NCI-H446 treated with DMSO at 0.1 percent for 48 hours (cell line): ENCODE data around the gene CTNND2.
"Not testable (repeated sequence)": the region's sequence is repeated elsewhere in the genome, so short reads cannot be mapped to it uniquely, and the experiment has no call there.

Source experiments
- DNase-seq: peaks from one replicate; lab custom pipeline; 2025; lab: John Stamatoyannopoulos, UW

CTNND2 gene

DNA sequence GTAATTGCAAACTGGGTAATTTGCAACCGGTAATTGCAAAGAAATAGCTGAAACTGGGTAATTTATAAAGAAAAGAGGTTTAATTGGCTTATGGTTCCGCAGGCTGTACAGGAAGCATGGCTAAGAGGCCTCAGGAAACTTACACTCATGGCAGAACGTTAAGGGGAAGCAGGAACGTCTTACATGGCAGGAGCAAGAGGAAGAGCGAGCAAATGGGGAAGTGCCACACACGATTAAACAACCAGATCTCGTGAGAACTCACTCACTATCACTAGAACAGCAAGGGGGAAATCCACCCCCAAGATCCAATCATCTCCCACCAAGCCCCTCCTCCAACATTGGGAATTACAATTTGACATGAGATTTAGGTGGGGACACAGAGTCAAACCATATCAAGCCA, 590.6 kb downstream of the CTNND2 start:
- not testable (repeated sequence) for DNase-seq

DNA sequence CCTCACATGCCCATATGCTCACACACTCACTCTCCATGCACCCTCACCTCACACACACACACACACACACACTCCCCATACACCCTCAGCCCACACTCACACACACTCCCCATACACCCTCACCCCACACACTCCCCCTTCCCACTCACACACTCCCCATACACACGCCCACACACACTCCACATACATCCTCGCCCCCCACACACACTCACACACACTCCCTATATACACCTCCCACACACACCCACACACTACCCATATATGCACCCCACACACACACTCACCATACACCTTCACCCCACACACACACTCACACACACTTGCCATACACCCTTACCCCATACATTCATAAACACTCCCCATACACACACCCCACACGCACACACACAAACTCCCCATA, 592.5 kb downstream of the CTNND2 start:
- DNase-seq, result no peak

DNA sequence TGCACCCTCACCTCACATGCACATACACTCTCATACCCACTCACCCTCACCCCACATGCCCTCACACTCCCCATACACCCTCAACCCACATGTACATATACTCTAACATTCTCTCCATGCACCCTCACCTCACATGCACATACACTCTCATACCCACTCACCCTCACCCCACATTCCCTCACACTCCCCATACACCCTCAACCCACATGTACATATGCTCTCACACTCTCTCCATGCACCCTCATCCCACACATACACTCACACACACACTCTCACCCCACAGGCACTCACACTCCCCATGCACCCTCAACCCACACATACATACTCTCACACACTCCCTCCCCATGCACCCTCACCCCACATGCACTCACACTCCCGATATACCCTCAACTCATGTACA, 593.0 kb downstream of the CTNND2 start:
- DNase-seq, result no peak

DNA sequence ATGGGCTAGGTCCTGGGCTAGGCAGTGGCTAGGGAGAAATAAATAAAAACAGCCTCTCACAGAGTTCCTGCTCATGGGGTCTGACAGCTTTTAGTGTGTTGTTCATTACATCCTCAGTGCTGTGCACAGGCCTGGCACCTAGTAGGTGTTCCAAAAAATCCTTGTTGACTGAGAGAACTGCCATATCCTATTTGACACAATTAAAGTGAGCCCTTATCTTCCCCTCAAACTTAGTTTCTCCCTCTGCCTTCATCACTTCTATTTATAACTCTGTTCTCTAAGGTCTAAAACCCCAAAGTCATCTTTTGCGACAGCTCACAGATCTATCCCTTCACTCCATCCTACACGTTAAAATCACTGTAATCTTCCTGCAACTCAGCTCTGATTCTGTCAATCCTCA, 594.1 kb downstream of the CTNND2 start:
- DNase-seq, result no peak

DNA sequence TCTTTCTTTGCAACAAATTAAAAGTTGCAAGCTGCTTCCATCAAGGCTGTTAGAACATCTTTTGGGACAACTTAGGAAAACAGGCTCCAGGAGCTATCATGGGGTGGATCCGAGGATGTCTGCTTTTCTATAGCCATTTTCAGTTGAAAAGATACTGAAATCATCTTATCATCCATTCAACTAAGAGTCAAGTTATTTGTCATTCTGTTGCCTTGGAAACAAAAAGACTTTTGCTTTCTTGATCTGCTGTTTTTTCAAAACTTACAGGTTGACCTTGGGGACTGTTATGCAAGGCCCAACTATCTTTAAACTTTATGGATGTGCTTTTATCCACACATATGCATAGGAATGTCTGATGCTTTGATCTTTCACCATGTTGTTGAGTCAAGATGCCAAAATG, 597.9 kb downstream of the CTNND2 start:
- DNase-seq, result no peak

DNA sequence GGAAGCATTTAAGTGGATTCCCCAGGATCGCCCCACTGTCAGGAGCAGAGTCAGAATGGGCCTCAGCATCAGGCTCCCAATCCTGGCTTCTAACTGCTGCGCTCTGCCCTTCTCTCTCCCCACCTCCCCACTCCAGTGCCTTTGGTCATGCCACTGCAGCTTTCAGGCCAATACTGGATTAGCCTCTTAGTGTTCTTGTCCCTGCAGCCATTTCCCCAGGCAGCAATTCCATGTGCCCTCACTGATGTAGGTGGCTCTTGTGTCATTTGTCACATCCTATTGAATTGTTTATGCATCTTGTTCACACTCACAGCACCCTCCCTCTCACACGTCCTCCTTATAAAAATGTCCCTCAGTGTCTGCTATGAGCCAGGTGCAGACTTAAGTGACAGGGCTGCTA, 599.0 kb downstream of the CTNND2 start:
- DNase-seq, result no peak

DNA sequence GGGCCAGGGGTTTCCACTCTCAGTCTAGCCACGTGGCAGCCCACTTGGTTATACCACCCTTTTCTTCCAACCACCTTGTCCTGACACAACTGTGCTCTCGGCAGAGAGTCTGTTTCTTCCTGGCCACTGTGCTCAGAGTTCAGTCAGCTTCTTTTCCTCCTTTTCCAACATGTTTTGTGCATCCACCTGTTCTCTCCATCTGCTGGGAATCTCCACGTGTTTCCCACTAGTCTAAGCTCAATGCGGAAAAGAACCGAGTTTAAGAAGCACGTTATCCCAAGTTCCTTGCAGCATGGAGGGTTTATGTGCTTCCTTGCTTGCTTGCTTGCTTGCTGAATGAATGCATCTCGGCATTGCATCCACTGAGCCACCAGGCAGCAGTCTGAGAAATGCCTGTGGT, 599.6 kb downstream of the CTNND2 start:
- DNase-seq, result no peak

DNA sequence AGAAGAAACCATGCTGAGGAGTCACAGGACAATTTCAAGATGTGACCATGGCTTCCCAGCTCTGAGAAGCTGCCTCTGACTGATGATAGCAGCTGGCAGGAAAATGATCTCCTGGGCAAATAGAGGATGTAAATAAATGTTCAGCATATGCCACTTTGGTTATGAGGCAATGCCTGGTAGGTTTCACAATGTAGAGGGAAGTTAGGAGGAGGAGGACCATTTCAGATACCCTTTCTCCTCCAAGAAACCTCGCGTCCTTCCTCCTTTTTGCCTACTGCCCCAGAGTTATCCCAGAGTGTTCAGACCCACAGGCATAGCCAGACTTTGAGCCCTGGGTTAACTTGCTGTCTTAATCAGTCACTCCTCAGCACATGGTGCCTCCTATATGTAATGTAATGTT, 601.6 kb downstream of the CTNND2 start:
- DNase-seq, result no peak

DNA sequence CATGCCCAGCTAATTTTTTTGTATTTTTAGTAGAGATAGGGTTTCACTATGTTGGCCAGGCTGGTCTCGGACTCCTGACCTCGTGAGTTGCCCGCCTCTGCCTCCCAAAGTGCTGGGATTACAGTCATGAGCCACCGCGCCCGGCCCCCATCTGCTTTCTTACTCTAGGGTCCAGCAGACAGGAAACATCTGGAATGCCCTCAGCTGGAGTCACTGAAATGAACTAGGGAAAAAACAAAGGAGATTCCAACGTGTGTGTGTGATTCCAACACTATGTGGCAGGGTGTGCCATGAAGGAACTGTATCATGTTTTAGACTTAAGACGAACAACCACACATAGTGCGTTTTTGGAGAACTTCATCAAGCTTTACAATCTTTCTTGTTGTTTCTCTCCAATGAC, 603.1 kb downstream of the CTNND2 start:
- no peak for DNase-seq

DNA sequence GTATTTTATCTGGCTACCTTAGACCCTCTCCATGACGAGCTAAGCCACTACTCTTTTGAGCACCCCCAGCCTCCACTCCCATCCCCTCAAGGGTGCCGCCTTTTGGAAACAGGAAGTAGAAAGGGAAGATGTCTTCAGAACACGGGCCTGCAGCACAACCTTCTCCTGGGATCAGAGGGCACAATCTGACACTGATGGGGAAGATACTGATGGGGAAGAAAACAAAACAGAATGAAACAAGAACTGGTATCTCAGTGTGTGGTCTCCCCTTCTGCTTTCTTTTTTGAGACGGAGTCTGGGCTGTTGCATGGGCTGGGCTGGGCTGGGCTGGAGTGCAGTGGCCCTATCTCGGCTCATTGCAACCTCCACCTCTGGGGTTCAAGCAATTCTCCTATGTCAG, 603.5 kb downstream of the CTNND2 start:
- DNase-seq, result no peak

DNA sequence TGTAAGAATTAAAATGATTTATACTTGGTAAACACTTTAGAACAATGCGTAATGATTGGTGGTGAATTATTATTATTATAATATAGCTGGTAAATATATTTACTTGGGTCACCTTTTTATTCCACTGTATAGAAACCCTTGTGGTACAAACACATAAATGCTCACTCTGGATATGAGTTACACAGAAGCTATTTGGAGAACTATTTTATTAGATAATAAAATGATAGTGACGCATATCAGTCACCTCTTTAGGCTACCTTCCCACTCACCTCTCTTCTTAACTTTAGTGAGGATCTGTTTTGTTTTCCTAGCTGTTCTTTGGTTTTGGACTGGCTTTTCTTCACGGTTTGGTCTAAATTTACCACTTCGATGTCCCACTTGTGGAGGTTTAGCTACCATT, 605.4 kb downstream of the CTNND2 start:
- no peak for DNase-seq

DNA sequence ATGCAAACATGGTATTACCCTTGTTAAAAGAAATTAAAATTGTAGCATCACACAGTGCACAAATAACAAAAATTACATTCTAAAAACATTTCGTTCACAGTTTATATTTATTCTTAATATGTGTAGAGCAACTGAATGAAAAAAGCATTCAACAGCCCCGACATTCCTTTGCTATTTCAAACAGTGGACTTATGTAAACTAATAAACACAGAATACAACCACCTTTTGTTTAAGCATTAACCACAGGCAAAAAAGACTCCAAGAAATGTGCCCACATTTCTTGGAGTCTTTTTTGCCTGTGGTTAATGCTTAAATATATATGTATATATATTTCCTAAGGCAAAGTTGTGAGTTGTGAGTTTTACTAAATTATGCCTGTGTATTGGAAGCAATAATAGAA, 610.7 kb downstream of the CTNND2 start:
- DNase-seq, result no peak

DNA sequence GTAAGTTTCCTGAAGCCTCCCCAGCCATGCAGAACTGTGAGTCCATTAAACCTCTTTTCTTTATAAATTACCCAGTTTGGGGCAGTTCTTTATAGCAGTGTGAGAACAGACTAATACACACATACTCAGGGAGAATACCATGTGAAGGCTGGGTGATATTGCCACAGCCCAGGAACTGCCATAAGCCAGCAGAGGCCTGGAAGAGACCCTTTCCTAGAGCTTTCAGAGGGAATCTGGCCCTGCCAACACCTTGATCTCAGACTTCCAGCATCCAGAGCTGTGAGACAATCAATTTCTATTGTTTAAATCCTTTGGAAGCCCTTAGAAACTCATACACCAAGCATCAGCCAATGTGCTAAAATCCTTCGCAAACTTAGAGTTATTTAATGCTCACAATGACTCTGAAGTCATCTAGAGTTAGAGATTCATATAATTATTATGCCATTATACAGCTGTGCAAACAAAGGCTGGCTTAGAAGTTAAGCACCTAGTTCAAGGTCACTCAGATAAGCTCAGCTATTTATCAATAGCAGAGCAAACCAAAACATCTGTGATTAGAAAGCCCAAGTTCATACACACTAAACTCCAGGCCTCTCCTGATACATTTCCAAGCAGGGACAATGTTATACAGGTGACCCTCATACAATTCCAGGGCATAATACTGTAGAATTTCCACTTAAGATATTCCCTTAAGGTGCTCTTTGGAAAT, 611.4 kb downstream of the CTNND2 start:
- DNase-seq, result no peak

DNA sequence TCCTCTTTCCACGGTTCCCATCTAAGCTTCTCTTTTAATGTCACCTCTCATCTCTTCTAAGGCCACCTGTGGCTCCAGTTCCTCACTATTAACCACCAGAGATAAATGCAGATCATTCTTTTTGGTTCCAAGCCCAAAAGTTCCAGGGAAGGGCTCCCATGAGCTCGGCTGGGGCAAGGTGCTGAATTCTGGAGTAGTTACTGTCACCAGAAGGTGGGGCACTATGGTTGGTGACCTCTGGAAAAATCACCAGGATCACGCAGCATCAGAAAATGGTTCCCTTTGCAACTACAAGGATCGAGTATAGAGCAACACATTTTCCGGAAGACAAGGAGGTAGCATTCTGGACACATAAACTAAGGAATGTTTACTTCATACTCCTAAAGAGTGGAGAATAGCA, 614.5 kb downstream of the CTNND2 start:
- DNase-seq, result no peak

DNA sequence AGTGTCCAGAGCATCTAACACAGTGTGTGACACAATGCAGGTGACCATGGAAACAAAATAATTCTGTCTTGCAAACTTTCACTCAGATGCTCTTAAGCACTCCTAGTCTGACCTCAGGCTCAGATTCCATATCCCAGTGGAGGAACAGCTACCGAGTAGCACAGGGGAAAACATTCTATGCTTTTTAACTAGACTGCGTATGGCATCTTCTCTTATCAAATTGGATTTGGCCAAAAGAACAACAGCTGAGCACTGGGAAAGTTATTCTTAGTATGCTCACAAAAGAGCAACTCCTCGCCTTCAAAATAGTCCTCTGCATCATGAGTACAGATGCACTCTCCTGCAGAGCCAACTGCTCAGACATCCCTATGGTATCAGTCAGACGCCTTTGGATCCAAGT, 615.0 kb downstream of the CTNND2 start:
- no peak for DNase-seq

DNA sequence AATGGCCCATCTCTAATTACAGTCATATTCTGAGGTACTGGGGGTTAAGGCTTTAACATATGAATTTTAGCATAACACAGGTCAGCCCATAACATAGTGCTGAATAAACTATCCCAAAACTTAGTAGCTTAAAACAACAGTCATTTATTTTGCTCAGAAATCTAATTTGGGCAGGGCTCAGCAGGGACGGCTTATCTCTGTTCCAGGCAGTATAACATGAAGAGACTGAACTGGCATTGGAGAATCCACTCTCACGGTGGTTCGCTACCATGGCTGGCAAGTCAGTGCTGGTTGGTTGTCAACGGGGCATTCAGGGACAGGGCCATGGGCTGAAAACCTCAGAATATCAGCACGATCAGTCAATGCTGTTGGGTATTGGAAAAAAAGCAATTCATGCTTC, 622.4 kb downstream of the CTNND2 start:
- no peak for DNase-seq

DNA sequence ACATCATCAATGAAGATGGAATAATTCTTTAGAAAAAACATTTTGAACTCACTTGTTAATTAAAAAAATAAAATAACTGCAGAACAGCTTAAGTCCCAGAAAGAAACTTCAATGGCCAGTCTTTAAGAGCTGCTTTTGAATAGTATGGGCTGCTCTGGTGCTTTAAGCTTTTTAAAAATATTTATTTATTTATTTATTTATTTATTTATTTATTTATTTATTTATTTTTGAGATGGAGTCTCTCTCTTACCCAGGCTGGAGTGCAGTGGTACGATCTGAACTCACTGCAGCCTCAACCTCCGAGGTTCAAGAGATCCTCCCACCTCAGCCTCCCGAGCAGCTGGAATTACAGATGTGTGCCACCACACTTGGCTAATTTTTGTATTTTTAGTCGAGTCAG, 626.9 kb downstream of the CTNND2 start:
- DNase-seq, result no peak

DNA sequence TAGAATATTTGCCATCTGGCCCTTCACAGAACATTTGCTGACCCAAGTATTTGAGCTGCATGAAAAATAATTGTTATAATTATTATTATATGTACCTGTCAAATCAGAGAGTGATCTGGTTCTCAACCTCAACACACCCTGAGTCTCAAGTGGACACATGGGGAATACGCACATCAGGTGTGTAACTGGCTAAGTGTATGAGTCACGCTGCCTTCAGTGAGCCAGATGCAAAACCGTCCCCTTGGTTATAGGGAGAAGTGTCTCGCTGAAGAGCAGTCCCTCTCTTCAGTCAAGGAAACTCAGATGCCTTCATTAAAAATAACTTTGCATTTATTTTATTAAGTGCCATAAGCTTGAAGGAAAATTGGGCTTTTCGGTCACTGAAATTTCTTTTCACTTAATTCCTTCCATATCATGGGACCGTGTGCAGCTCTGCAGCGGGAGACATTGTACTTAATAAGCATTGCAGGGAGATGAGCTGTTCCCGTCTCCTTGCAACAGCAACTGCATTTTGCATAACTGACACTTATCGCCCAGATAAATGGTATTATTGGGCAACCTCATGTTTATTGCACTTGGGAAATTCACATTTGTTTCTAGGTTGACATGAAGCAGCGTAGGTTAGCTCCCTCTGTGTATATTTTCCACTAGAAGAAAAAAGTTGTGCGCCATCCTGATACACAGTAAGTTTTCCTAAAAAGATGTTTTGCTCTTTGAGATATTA, 630.9 kb downstream of the CTNND2 start:
- DNase-seq, result no peak

DNA sequence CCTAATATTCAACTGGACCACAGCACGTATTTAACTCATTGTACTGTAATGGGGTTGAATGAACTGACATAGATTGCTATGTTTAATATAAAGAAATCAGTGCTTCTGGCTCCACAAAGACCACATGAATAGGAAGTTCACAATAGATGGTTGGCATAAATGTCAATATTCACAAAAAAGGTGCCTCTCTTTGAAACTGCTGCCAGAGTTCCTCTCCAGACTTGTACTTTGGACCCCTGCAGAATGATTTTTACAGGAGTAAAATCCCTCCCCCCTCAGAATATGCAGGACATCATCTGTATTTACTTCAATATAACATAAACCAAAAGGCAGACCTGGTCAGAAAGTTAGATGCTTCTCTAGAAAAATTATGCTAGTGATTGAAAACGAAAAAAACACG, 634.7 kb downstream of the CTNND2 start:
- DNase-seq, result no peak

DNA sequence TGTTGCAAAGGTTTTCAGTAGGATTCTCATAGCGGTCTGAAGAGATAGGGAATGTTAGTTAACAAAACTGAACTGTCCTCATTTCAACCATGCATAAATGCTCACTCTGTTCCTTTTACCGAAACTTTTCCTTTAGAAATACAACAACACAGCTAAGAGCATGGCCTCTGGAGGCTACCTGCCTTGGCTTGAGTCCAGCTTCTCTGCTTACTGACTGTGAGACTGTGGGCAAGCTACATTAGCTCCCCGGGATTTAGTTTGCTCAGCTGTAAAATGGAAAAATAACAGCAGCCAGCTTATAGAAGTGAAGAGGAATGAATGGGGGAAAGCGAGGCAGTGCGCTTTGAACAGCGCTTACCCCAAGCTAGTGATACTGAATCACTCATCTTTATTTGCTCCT, 635.4 kb downstream of the CTNND2 start:
- DNase-seq, result no peak

DNA sequence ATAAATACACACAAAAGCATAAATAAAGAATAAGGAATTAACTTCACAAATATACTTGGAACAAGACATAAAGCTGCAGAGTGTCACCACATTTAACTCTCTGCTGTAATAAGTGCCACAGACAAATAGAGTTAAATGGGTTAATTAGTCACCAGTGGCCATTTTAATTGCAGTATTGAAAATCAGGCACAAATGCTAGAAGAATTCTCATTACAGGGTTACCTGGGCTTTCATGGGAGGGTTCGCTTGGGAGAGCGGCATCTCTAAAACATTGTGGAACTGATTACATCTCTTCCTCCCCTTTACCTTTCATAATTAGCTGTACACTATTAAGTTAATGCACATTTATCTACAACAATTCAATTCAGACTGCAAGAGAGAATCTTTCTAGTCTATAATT, 637.9 kb downstream of the CTNND2 start:
- no peak for DNase-seq

DNA sequence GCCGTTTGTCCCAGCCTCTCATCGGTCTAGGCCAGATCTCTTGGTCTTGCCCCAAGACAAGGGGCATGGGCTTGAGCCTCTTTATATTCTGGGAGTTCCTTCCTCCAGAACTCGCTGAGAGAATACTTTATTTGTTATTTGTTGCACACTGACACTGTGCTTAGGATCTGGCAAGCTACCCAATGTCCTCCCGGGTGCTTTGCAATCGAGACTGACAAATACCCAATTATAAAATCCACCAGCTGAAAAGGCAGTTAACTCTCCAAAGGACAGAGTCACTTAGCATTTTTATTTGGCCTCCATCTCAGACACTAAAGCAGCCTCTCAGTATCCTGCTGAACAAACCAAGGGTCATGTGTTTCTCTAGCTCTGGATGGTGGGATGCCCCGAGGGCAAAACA, 643.0 kb downstream of the CTNND2 start:
- no peak for DNase-seq

DNA sequence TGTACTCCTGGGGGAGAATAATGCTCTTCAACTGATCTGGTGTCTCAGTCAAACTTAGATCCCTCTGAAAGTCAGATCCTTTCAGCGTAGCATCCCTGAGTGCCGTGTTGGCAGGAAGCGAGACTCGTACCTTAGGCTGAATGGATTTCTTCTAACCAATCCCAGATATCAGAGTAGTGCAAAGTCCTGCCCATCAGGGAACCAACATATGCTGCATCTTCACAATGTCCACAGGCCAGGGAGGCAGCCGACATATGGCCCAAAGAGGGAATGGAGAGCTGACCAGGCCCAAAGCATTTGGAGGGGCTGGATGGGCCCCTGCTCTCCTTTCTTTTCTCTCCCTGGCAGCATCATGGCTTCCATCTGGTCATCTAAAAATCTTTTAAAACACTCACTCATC, 646.2 kb downstream of the CTNND2 start:
- no peak for DNase-seq

DNA sequence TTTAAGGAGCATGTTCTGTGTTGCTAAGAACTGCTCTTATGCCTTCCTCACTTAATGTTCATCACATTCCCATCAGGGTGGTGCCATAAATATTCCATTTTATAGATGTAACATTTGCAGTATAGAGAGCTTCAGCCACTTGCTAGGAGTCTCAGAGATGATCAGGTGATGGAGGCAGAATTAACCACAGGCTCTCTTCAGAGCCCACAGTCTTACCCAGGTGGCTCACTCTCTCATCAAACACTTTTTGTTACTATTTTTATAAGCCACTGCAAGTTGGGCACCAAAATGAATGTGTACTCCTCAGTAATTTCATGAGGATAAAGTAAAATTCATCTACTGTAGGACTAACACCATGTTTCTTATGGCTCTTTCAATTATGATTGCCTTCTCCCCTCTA, 651.7 kb downstream of the CTNND2 start:
- DNase-seq, result no peak
